GM15510 (cell line): ENCODE measurements around the gene POLR1A.

Experiments
- POLR2A ChIP-seq: IDR thresholded peaks from 3 replicates; pipeline ENCODE4 v1.6.1; 2011; ENCODE audit warnings: borderline replicate concordance; ENCODE audit not compliant: insufficient read length; ENCODE audit errors: extremely low read depth

Gene POLR1A

GRCh38 chr2:86054535-86055082 lies 51.1 kb downstream of the POLR1A start:
- TF ChIP-seq POLR2A, result no peak

- TF ChIP-seq POLR2A, result no peak
These were observed 52.5 kb downstream of the POLR1A start for GRCh38 chr2:86053166-86053565.

GRCh38 chr2:86052676-86053075 lies 53.0 kb downstream of the POLR1A start:
- no peak for TF ChIP-seq POLR2A

GRCh38 chr2:86052265-86052664 lies 53.4 kb downstream of the POLR1A start:
- no peak for TF ChIP-seq POLR2A

GRCh38 chr2:86050301-86050700 lies 55.4 kb downstream of the POLR1A start:
- TF ChIP-seq POLR2A, result no peak

- no peak for TF ChIP-seq POLR2A
These were observed 56.2 kb downstream of the POLR1A start for GRCh38 chr2:86049529-86049928.

- no peak for TF ChIP-seq POLR2A
These were observed 56.8 kb downstream of the POLR1A start for GRCh38 chr2:86048888-86049287.

- TF ChIP-seq POLR2A, result no peak
These were observed 57.3 kb downstream of the POLR1A start for GRCh38 chr2:86048383-86048701.

- TF ChIP-seq POLR2A, result no peak
These were observed 57.9 kb downstream of the POLR1A start for GRCh38 chr2:86047575-86048382.

- TF ChIP-seq POLR2A, result no peak
These were observed 60.1 kb downstream of the POLR1A start for GRCh38 chr2:86045541-86045940.

GRCh38 chr2:86044614-86045013 lies 61.1 kb downstream of the POLR1A start:
- no peak for TF ChIP-seq POLR2A

- no peak for TF ChIP-seq POLR2A
These were observed 61.6 kb downstream of the POLR1A start for GRCh38 chr2:86044045-86044444.

GRCh38 chr2:86042256-86043168 lies 63.2 kb downstream of the POLR1A start:
- no peak for TF ChIP-seq POLR2A

GRCh38 chr2:86039963-86040655 lies 65.6 kb downstream of the POLR1A start:
- no peak for TF ChIP-seq POLR2A

GRCh38 chr2:86039178-86039962 lies 66.3 kb downstream of the POLR1A start:
- TF ChIP-seq POLR2A, result no peak
